ENCODE data around the gene SARM1.

SARM1 gene

GRCh38 chr17:28371245-28372202 lies at the start of gene SARM1:
SARM1 (plus strand) TSS chr17:28371694; CDS start chr17:28372033, 339 bp downstream.
- in situ Hi-C loops (cut with MboI; ENCODE audit: low pct_unique_long_range_greater_than_20kb, low sequenced_read_pairs, unreplicated experiment) = no loop called here
- DNase-seq (ENCODE audit: low spot score) = peak; percentile 96
- TF ChIP-seq CTCF (IDR thresholded peaks at IDR 0.05; ENCODE audit: extremely low read depth, insufficient read depth, missing control alignments) = no peak

- TF ChIP-seq CTCF (IDR thresholded peaks at IDR 0.05; ENCODE audit: extremely low read depth, insufficient read depth, missing control alignments) = no peak
- in situ Hi-C loops (cut with MboI; ENCODE audit: low pct_unique_long_range_greater_than_20kb, low sequenced_read_pairs, unreplicated experiment) = no loop called here
- no peak for DNase-seq (ENCODE audit: low spot score)
Measured at GRCh38 chr17:28324267-28324745, 47.2 kb upstream of the SARM1 start.

GRCh38 chr17:28324781-28325180 lies 46.7 kb upstream of the SARM1 start:
- DNase-seq (ENCODE audit: low spot score) = no peak
- in situ Hi-C loops (cut with MboI; ENCODE audit: low pct_unique_long_range_greater_than_20kb, low sequenced_read_pairs, unreplicated experiment) = no loop called here

GRCh38 chr17:28325211-28325610 lies 46.3 kb upstream of the SARM1 start:
- DNase-seq (ENCODE audit: low spot score) = no peak
- no peak for TF ChIP-seq CTCF (IDR thresholded peaks at IDR 0.05; ENCODE audit: extremely low read depth, insufficient read depth, missing control alignments)
- in situ Hi-C loops (cut with MboI; ENCODE audit: low pct_unique_long_range_greater_than_20kb, low sequenced_read_pairs, unreplicated experiment) = no loop called here

More at GRCh38 chr17:28324781-28325180, 46.7 kb upstream of the SARM1 start:
- no peak for TF ChIP-seq CTCF (IDR thresholded peaks at IDR 0.05; ENCODE audit: extremely low read depth, insufficient read depth, missing control alignments)

- in situ Hi-C loops (cut with MboI; ENCODE audit: low pct_unique_long_range_greater_than_20kb, low sequenced_read_pairs, unreplicated experiment) = no loop called here
- no peak for DNase-seq (ENCODE audit: low spot score)
Measured at GRCh38 chr17:28326114-28326513, 45.4 kb upstream of the SARM1 start.

More at GRCh38 chr17:28326114-28326513, 45.4 kb upstream of the SARM1 start:
- TF ChIP-seq CTCF (IDR thresholded peaks at IDR 0.05; ENCODE audit: extremely low read depth, insufficient read depth, missing control alignments) = no peak

Measured in GM13977 (cell line).